Activated naive CD4-positive, alpha-beta T cell treated with anti-CD3 and anti-CD28 coated beads, Interleukin-2, amount 50 U/mL, for 72 hours (primary cell): Measurements from ENCODE around the gene KDM1A. TPM values are rescaled to one million over a fixed set of nuclear protein-coding genes. Genes with fewer than 3 reads are reported as not detected.

Experiments used
- ATAC-seq, 2 donors: fragments of 150-1000 bp; cut with Tn5 transposase; 2 replicates each; pipeline ENCODE4 v1.10.0; 2021; ENCODE audit warnings: mild to moderate bottlenecking in 2 of 2, moderate library complexity in 2 of 2
- DNase-seq, 2 donors: peaks; one replicate each; pipeline ENCODE4 v3.0.0; 2021 to 2022; ENCODE audit warnings: low spot score in 2 of 2
- H3K27ac Mint-ChIP-seq, 2 donors: one replicate each; pipeline ENCODE4 v1.8.0; 2022; ENCODE audit warnings: mild to moderate bottlenecking in 2 of 2, mixed read lengths in 2 of 2
- H3K36me3 Mint-ChIP-seq, 2 donors: one replicate each; pipeline ENCODE4 v1.8.0; 2022; ENCODE audit warnings: mixed read lengths in 2 of 2
- H3K9me3 Mint-ChIP-seq, 2 donors: one replicate each; pipeline ENCODE4 v1.8.0; 2022; ENCODE audit warnings: mixed read lengths in 2 of 2
- total RNA-seq, 2 donors: library from RNA; stranded (reverse); gene quantifications; one replicate each; pipeline ENCODE4 v1.2.3, GENCODE V29; 2022

KDM1A gene
- total RNA-seq, 2 donors from 2014 or later = 27.3 to 61.9 TPM

DNA sequence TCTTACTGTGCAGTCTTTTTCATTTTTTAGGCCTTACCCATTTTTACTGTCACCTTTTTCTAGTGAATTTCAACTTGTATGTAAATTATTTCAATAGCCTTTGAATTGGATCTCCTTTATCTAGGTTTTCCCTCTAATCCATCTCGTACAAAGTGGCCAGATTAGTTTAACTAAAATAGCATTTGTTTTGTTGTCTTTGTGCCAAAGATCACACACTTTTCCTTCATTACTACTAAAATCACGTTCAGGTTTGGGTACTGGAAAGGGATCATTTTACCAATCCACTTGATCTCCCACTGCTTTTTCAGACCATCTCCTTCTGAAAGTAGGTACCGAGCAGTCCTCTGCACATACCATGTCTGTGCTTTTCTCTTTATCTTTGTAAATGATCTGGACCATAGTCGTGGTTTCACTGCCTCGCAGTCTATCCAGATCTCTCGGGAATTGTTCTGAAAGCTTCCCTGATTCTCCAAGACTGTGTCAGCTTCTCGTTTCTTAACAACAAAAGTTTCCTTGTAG, 20.1 kb downstream of the KDM1A start:
- DNase-seq (no peak), ATAC-seq (no peak)
- H3K27ac Mint-ChIP-seq = no peak overlapping the region
- peaks cover 0 to 16% of the 10 kb centered on the region in 2 donors for H3K36me3 Mint-ChIP-seq
- H3K9me3 Mint-ChIP-seq = no peaks in the 10 kb centered on the region

GRCh38 chr1:23040509-23040908, 21.2 kb downstream of the KDM1A start:
- Mint-ChIP-seq H3K36me3 (peaks cover 0 to 16% of the 10 kb centered on the region in 2 donors), H3K9me3 (no peaks in the 10 kb centered on the region), H3K27ac (no peak overlapping the region)
- ATAC-seq = no peak
- no peak for DNase-seq

DNA sequence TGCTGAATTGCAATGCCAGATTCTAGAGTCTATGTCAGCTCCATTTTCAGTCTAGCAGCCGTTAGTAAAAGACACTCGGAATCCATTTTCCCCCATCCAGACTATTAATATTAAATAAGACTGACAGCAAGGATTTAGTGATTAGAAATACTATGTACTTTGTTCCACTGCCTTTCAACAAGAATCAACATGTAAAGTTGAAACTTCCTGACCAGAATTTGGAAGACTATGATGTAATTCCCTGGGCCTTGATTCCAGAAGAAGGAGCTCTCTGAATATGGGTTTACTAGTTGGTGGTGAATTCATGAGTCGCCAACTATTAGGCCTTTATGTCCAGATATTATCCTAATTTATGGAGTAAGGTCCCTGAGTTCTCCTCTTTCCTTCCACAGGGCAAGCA, 24.8 kb downstream of the KDM1A start:
- peaks cover 0 to 14% of the 10 kb centered on the region in 2 donors for H3K36me3 Mint-ChIP-seq
- no peak overlapping the region for H3K27ac Mint-ChIP-seq
- DNase-seq (no peak), ATAC-seq (no peak)
- H3K9me3 Mint-ChIP-seq = no peaks in the 10 kb centered on the region

- ATAC-seq (no peak), DNase-seq (no peak)
- Mint-ChIP-seq H3K9me3 (no peaks in the 10 kb centered on the region), H3K27ac (no peak overlapping the region), H3K36me3 (peaks cover 5% of the 10 kb centered on the region in 2 donors)
Measured at GRCh38 chr1:23050201-23050600, 30.9 kb downstream of the KDM1A start.

DNA sequence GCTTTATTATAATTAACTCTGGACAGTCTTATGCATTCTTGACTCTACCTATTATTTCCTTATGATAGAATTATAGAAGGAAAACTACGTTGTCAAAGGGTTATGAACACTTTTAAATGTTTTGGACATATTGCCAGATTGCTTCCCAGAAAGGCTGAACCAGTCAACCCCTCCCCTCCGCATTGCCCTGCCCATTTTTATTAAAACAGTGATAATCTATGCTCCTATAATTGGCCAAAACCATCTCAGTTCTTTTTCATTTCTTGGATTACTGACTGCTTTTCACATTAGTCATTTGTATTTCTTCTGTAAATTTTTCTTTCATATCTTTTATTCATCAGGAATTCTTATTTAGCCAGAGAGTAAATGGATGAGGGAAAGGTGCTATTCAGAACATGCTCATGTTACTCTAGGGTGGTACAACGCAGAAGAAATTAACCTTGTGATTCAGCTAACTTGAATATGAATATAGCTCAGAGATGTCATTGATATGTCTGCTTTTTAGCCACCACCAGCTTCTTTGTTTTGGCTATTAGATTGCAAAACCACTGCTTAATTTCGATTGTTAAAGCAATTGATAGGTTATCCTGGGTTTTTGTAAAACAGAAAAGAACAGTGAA, 32.1 kb downstream of the KDM1A start:
- Mint-ChIP-seq H3K27ac (no peak overlapping the region), H3K9me3 (no peaks in the 10 kb centered on the region), H3K36me3 (peaks cover 5% of the 10 kb centered on the region in 2 donors)
- no peak for DNase-seq
- ATAC-seq = no peak

DNA sequence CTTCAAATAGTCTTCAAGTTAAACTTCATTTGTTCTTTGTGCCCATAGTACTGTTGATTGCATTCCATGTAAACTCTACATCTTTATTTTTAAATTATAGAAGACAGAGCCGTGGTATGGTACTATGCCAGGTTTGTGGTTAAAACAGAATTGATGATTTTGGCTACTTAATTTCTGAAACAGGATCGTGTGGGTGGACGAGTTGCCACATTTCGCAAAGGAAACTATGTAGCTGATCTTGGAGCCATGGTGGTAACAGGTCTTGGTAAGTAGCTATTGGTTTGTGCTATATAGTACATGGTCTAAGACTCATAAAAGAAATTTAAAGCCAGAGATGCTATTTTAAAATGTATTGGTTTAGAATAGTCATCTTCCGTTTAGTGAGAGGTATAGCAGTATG, 38.0 kb downstream of the KDM1A start:
- Mint-ChIP-seq H3K36me3 (peaks cover 5% of the 10 kb centered on the region in 2 donors), H3K27ac (no peak overlapping the region), H3K9me3 (no peaks in the 10 kb centered on the region)
- ATAC-seq (no peak), DNase-seq (no peak)

GRCh38 chr1:23062271-23062670, 43.0 kb downstream of the KDM1A start:
- DNase-seq = no peak
- Mint-ChIP-seq H3K27ac (no peak overlapping the region), H3K9me3 (no peaks in the 10 kb centered on the region), H3K36me3 (peaks cover 4 to 7% of the 10 kb centered on the region in 2 donors)
- no peak for ATAC-seq

GRCh38 chr1:23065385-23065784, 46.1 kb downstream of the KDM1A start:
- DNase-seq (no peak), ATAC-seq (no peak)
- Mint-ChIP-seq H3K9me3 (no peaks in the 10 kb centered on the region), H3K27ac (no peak overlapping the region), H3K36me3 (peaks cover 4 to 7% of the 10 kb centered on the region in 2 donors)

DNA sequence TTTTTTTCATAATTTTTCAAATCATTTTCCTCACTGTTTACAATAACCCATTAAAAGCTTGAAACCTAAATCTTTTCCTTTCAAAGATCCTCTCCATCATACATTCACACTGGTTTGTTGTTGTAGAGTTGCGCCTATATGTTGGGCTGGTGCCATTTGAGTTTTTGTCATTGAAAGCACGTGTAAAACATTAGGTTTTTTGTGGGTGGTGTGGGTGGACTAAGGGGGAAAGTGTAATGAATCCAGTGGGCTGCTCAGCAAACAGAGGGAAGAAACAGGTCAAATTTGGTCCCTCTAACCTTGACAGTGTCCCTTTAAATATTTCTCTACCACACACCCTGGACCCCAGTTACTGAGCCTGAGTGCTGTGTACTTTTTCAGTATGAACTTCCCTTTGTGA, 46.8 kb downstream of the KDM1A start:
- DNase-seq (no peak), ATAC-seq (no peak)
- no peak overlapping the region for H3K27ac Mint-ChIP-seq
- peaks cover 4 to 7% of the 10 kb centered on the region in 2 donors for H3K36me3 Mint-ChIP-seq
- H3K9me3 Mint-ChIP-seq = no peaks in the 10 kb centered on the region

GRCh38 chr1:23069149-23069548, 49.9 kb downstream of the KDM1A start:
- DNase-seq (no peak), ATAC-seq (no peak)
- peaks cover 4 to 7% of the 10 kb centered on the region in 2 donors for H3K36me3 Mint-ChIP-seq
- H3K9me3 Mint-ChIP-seq = no peaks in the 10 kb centered on the region
- H3K27ac Mint-ChIP-seq = no peak overlapping the region

DNA sequence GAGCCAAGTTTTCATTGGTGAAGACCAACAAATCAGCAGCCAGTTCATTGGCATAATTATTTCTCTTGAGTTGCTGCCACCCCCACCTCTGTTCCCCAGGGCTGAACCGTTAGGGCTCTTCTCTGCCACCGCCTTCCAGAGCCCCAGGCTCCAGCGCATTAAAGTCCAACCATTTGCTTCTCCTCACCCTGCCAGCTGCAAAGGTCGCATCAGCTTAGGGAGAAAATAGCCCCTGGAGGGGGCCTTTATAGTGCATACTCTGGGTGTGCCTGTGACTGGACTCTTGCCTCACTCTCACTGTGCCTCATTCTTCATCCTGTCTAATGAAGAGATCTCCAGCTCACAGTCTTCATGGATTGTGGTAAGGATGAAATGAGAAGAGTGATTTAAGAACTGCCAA, 50.4 kb downstream of the KDM1A start:
- ATAC-seq = no peak
- H3K36me3 Mint-ChIP-seq = peaks cover 4 to 7% of the 10 kb centered on the region in 2 donors
- H3K9me3 Mint-ChIP-seq = no peaks in the 10 kb centered on the region

DNA sequence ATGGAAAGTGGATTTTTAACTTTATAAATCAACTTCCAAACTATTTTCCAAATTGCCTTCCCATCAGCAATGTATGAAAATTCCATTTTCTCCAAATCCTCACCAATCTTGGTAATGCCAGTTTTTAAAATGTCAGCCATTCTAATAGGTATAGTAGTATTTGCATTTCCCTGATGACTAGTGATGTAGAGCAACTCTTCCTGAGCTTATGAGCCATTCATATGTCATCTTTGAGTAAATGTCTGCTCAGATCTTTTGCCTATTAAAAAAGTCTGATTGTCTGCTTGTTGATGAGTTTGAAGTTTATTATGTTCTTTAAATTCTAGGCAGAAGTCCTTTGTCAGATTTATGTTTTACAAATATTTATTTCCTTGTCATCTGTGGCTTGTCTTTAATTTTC, 54.7 kb downstream of the KDM1A start:
- Mint-ChIP-seq H3K9me3 (no peaks in the 10 kb centered on the region), H3K36me3 (no peaks in the 10 kb centered on the region), H3K27ac (peak overlapping the region in 1 of 2 donors; percentile 31)
- ATAC-seq (no peak), DNase-seq (no peak)

More for the DNA sequence above, 50.4 kb downstream of the KDM1A start:
- no peak for DNase-seq
- peak overlapping the region in 1 of 2 donors; percentile 61 for H3K27ac Mint-ChIP-seq

DNA sequence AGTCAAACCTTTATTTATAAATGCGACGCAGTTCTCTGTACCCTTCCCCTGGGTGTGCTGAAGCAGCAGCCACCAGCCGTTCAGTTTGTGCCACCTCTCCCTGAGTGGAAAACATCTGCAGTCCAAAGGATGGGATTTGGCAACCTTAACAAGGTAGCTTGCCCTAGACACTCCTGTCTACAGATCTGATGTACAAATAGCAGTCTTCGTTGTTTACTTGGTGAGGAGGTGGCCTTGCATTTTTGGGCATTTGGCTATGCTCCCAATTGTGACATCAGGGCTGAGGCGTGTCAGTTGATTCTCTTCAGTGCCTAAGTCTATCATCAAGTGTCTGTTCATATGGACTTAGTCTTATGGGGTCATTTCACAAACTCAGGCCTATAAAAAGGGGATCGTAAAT, 59.8 kb downstream of the KDM1A start:
- ATAC-seq = no peak
- Mint-ChIP-seq H3K27ac (peak overlapping the region in 1 of 2 donors; percentile 20), H3K9me3 (no peaks in the 10 kb centered on the region), H3K36me3 (no peaks in the 10 kb centered on the region)
- DNase-seq = no peak

- Mint-ChIP-seq H3K27ac (peak overlapping the region; percentile 20 to 30), H3K9me3 (no peaks in the 10 kb centered on the region), H3K36me3 (no peaks in the 10 kb centered on the region)
- ATAC-seq (no peak), DNase-seq (no peak)
Measured at GRCh38 chr1:23080885-23081284, 61.6 kb downstream of the KDM1A start.

GRCh38 chr1:23081376-23081775, 62.1 kb downstream of the KDM1A start:
- Mint-ChIP-seq H3K27ac (peak overlapping the region in 1 of 2 donors; percentile 62), H3K36me3 (no peaks in the 10 kb centered on the region), H3K9me3 (no peaks in the 10 kb centered on the region)
- DNase-seq (no peak), ATAC-seq (no peak)

GRCh38 chr1:23083714-23084480, 64.6 kb downstream of the KDM1A start:
- DNase-seq = no peak
- ATAC-seq = no peak
- H3K27ac Mint-ChIP-seq = no peak overlapping the region
- no peaks in the 10 kb centered on the region for H3K36me3 Mint-ChIP-seq
- no peaks in the 10 kb centered on the region for H3K9me3 Mint-ChIP-seq

GRCh38 chr1:23084880-23085279, 65.6 kb downstream of the KDM1A start:
- ATAC-seq (no peak), DNase-seq (no peak)
- Mint-ChIP-seq H3K9me3 (no peaks in the 10 kb centered on the region), H3K27ac (peak overlapping the region in 1 of 2 donors; percentile 19), H3K36me3 (no peaks in the 10 kb centered on the region)

GRCh38 chr1:23085696-23086095, 66.4 kb downstream of the KDM1A start:
- no peak for ATAC-seq
- peak overlapping the region; percentile 17 to 66 for H3K27ac Mint-ChIP-seq
- no peaks in the 10 kb centered on the region for H3K9me3 Mint-ChIP-seq
- no peaks in the 10 kb centered on the region for H3K36me3 Mint-ChIP-seq
- no peak for DNase-seq
